Effector CD8-positive, alpha-beta T cell (primary cell): Measurements from ENCODE around the gene TMEM178B.
"Not testable (repeated sequence)": the region's sequence is repeated elsewhere in the genome, so short reads cannot be mapped to it uniquely, and the experiment has no call there.

Experiments used
- DNase-seq: peaks from one replicate; lab custom pipeline; 2025; lab: John Stamatoyannopoulos, UW

The TMEM178B gene

DNA sequence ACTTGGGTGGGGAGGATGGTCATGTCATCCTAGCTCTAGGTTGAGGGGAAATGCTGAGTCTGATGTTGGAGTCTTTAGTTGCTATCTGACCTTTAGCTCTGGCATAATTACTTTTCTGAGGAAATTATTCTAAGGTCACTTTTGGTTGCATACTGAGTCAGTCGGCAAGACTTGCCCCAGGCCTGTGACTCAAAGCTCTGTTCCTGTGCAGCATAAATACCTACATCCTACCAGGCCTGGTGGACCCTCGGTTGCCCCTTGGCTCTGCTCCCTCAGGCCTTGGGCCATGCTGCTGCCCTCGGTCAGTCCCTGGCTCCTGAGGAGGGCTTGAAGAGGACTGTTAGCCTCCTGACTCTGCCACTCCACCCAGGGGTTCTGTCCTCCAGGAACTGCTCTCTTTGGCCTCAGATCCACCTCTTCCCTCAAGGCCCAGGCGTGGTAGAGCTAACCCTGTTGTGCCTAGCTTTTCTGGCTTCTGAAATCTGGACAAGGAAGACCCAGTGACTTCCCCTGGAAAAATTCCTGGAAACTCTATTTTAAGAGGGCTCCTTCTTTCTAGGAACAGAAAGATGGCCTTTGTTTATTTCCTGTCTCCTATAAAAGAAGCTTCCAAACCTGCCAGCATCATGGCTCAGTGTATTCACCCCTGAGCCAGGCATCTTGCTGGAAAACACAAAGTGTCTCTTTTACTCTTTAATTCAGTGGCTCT, 71.2 kb downstream of the TMEM178B start:
- DNase-seq: no peak

DNA sequence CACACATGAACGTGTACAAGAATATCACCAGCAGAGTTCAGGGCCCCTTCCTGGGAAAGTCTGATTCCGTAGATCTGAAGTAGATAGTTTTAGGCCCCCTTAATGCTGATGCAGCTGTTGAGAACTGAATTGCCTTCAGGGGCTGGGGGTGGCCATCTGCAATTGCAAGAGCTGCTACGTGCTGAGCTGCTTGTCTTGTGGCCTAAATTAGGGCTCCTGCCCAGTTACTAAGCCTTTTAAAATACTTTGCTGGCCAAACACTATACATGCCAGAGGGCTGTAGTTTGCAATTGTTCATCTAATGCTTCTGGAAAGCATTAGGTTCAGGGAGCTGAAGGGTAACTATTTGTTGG, 71.7 kb downstream of the TMEM178B start:
- DNase-seq: no peak

DNA sequence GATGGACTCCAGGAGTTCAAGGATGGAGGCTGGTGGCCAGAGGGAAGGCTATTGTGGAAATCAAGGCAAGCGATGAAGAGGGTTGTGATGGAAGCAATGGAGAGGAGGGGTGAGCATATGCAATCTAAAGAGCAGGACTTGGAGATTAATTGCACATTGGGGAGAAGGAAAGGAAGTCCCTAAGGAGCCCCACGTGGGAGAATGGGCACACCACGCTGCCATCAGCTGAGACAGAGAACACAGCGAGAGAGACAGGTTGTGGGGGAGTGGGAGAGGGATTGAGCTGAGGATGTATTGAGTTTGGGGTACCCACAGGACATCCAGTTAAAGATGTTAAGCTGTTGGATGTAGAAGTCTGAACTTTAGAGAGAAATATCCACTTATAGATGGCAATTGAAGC, 73.6 kb downstream of the TMEM178B start:
- no peak for DNase-seq

DNA sequence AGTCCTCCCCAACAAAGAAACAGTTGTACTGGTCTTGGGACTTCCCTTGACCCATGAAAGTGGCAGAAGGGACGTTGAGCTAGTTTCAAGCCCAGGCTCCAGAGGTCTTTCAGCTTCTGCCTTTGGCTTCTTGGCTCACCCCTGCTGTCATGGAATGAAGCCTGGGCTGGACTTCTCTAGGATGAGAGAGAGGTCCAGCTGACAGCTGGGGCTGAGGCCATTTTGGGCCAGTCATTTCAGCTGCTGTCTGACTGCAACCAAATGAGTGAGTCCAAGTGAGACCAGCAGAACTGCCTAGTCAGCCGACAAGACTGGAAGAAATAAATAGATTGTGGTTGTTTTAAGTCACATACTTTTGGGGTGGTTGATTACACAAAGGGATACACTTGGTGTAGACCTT, 76.6 kb downstream of the TMEM178B start:
- no peak for DNase-seq

DNA sequence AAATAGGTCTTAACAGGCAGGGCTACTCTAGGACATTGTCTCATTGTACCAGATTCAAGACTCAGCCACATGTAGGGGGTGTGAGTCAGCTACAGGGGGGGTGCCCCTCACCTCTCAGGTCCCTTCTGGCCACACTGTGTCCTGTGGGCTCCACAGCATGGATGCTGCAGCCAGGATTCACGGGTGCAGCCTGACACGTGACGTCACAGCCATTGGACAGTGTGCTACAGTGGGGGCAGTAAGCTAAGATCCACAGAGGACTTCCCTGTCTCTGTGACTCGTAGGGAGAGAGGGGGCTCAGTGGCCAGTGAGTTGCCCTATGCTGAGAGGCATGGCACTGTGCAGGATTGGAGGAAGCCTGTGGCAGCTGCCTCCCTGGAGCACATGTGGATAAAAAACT, 77.9 kb downstream of the TMEM178B start:
- no peak for DNase-seq

DNA sequence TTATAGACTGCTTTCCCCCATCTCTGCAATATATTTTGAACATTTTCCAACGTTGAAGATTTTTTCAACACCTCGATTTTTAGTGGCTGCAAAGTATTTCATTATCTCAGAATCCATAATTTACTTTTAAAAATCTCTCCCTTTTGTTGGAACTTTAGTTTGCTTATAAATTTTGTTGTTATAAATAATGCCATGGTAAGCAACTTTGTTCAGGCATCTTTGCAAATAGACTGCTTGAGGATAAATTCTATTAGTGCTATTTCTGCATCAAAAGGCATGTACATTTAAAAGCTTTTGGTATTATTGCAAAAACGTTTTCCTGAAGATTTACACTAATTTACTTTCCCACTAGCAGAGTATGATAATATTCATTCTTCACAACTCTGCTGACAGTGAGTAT, 79.4 kb downstream of the TMEM178B start:
- DNase-seq: no peak

DNA sequence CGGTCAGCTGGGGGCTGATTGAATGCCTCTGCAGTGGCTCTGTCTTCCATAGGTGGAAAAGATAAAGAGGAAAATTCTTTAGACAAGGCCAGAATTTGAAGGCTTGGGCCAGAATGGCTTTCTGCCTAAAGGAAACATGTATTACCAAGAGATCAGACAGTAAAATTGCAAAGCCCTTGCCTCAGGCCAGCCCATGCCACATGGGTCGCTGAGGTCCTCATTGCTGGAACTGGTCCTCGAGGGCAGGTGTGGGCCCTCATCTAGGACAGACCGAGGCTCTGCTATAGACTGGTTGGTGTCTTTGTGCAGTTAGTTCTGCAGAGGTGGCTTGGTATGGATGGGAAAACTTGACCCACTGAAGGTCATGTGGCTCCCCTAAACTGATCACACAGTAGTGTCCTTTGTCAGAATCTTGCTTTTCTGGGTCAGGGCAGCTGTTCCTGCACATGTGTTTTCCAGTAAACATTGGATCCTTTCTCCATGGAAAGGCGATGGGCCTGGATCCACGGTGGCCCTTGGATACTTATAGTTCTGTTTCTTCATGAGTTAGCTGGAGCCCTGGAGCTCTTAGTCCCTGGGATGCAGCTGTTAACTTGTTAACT, 80.4 kb downstream of the TMEM178B start:
- no peak for DNase-seq

DNA sequence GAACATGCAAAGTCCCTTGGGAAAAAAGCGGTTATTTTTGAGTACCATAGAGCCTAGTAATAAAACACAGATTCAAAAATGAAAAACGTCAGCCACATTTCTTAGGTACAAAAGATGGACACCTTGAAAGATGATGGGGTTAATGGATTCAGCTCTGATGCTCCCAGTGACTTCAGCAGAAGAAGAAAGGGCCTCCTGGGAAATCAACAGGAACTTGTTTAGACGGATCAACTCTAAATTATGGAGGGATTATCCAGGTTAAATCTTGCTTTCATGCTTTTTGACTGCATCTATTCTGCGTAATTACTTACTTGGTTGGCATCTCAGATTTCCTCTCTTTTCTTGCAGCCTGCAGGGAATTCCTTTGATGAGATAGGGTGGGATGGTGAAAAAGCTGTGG, 82.5 kb downstream of the TMEM178B start:
- DNase-seq: no peak

DNA sequence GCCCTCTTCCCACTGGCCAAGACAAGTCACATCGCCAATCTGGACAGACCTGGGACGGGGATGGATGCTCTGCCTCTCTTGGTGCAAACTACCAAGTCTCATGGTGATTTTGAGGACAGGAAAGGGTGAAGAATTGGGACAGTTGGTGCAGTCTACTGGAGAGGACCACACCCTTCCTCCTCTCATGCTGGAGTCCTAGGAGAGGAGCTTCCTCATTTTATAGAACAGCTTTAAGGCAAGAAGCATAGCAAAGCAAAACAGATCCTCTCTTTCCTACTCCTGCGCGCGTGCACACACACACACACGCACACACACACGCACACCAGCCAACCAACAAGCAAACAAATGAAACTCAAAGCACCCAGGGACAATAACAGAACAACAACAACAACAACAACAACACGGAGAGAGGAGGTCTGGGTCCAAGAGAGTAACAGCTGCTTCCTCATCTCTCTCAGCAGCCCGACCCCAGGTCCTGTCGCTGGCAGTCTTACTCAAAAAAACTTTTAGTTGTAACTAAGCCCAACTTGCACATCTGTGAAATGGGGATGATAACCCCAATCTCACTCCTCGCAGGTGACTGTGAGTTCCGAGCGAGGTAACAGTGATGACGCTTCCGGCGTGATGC, 83.4 kb downstream of the TMEM178B start:
- no peak for DNase-seq

DNA sequence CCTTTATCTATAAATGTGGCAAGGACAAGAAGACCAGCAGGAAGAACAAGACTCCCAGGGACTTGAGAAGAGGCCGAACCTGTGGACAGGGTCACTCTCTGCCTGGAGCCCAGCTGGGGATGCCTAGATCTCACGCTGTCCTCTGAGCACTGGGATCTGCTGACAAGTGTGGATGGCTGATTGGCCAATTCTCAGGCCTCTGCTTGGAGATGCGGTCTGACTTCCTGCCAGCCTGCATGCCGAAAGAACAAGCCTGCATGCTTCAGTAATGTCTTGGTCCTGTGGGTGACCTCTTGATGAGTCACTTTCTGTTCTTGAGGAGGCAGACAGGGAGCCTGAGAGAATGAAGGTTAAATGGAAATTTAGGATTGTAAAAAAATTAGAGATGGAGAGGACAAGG, 84.7 kb downstream of the TMEM178B start:
- DNase-seq: no peak

DNA sequence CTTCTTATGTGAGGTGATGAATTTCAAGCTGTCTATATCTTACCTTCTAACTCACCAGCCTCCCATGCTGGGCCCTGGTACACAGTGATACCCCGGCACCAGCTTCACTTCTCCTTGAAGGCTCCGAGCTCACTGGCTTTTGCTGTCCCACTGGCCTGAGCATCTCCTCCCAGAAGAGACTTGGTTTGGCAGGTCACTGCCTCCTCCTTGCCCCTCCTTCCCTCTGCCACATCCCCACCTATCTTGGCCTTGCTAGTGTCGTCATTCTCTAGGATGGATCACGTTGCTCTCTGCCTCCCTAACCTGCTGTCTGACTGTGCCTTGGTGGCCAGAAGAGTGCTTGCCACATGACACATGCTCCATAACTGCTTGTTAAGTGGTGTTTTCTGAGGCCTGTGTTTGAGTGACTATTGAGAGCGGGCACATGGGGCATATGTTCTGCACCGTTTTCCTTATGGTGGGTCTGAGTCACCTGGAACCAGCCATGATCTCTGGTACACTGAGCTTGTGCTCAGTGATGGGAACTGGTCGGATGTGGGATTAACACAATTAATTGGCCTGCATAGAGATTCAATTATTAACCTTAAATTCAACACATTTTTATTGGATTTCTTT, 86.5 kb downstream of the TMEM178B start:
- no peak for DNase-seq

DNA sequence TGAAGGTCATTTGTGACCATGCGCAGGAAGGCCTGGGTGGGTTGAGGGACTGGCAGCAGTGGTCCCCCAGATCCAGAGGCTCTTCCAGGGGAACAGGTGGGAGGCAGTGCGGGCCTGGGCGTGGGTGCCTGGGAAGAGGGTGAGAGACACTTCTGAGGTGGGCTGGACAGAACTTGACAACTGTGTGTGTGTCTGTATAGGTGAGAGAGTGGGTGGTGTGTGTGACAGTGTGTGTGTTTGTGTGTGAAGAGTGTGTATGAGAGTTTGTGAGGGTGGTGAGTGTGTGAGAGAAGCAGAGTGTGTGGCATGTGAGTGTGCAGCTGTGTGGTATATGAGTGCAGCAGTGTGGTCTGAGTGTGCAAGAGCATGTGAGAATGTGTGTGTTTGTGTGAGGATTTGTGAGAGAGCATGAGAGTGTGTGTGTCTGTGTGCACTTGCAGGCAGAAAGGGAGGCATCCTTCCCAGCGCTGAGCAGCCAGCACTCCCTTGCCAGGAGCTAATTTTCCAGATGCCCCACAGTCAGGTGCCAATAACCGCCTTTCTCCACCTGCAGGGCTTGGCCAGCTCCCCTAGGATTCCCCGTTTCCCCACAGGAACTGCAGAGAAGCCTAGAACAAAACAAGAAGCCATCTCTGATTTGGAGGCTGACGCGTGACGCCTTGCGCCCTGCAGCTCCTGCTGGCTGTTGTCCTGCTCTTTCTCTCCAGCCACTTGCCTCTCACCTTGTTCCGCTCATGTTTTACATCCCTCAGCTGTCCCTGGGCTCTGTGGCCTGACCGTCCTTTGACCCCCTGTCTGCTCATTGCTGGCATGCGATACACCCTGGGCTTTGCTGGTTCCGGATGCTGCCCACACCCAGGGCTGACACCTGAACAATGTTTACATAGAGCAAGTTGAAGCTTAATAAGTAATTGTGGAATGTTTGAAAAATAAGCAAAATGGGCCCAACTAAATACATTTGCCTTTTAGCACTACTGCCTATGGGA, 88.0 kb downstream of the TMEM178B start:
- no peak for DNase-seq

DNA sequence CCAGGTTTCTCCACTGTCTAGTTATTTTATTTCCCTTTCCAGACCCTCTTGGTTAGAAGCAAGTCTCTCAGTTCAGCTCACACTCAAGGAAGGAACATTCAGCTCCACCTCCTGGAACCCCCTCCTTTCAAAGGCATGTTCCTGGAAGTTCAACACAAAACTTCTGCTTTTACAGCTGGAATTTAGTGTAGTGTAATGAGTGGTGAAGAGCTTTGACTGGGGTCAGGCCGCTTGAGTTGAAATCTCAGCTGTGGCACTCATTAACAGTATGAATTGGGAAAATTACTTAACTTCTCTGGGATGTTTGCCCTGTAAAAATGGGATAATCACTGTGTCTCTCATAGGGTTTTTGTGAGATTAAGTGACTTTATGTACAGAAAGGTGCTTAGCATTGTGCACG, 91.7 kb downstream of the TMEM178B start:
- no peak for DNase-seq

DNA sequence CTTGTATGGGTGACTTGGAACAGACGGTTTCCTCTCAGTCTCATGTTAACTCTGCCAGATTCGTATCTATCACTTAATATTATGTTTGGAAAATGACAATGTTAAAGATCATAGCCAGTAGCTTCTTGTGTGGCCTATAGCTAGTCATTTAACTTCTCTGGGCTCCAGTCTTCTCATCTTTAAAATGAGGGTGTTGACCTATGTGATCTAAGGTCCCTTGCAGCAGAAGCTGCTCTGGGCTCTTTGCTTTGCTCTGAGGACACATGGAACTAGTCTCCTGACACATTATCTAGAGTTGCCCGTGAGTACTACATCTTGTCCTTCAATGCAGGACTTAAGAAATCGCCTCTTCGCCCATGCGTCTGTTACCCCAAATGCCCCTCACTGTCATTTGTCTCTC, 93.1 kb downstream of the TMEM178B start:
- no peak for DNase-seq

DNA sequence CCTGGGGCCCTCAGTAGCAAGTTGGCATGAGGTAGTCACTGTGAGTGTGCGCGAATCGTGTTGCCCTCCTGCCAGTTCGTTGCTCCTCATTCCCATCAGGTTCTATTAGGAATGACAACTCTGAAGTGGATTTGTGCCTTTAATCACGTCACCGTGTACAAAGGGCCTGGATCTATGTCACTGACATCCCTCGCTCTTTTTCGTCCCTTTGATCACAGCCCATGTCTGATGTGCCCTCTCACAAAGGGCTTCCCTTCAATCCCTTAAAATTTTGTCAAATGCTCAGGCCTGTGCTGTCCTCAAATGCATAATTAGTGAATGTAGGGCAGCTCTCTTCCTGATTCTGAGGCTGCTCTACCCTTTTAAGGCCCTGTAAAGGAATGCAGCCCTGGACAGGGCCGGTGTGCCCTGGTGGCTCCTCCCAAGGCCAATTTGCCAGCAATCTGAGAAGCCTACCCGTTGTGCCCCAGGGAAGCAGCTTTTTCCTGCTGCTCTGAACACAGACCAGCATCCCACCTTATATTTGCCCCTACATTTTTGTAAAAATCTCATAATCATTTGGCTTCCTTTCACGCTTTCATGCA, 93.6 kb downstream of the TMEM178B start:
- no peak for DNase-seq

DNA sequence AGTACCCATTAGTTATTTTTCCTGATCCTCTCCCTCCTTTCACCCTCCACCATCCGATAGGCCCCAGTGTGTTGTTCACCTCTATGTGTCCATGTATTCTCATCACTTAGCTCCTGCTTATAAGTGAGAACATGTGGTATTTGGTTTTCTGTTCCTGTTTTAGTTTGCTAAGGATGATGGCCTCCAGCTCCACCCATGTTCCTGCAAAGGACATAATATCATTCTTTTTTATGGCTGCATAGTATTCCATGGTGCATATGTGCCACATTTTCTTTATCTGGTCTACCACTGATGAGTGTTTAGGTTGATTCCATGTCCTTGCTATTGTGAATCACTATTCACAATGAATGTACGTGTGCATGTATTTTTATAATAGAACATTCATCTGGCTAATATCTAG, 95.3 kb downstream of the TMEM178B start:
- DNase-seq: not testable (repeated sequence)

DNA sequence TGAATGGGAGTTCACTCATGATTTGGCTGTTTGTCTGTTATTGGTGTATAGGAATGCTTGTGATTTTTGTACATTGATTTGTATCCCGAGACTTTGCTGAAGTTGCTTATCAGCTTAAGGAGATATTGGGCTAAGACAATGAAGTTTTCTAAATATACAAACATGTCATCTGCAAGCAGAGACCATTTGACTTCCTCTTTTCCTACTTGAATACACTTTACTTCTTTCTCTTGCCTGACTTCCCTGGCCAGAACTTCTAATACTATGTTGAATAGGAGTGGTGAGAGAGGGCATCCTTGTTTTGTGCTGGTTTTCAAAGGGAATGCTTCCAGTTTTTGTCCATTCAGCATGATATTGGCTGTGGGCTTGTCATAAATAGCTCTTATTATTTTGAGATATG, 101.9 kb downstream of the TMEM178B start:
- DNase-seq: not testable (repeated sequence)

DNA sequence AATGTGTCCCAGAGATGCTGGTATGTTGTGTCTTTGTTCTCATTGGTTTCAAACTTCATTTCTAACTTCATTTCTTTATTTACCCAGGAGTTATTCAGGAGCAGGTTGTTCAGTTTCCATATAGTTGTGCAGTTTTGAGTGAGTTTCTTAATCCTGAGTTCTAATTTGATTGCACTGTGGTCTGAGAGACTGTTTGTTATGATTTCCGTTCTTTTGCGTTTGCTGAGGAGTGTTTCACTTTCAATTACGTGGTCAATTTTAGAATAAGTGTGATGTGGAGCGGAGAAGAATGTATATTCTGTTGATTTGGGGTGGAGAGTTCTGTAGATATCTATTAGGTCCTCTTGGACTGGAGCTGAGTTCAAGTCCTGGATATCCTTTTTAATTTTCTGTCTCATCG, 103.3 kb downstream of the TMEM178B start:
- not testable (repeated sequence) for DNase-seq

DNA sequence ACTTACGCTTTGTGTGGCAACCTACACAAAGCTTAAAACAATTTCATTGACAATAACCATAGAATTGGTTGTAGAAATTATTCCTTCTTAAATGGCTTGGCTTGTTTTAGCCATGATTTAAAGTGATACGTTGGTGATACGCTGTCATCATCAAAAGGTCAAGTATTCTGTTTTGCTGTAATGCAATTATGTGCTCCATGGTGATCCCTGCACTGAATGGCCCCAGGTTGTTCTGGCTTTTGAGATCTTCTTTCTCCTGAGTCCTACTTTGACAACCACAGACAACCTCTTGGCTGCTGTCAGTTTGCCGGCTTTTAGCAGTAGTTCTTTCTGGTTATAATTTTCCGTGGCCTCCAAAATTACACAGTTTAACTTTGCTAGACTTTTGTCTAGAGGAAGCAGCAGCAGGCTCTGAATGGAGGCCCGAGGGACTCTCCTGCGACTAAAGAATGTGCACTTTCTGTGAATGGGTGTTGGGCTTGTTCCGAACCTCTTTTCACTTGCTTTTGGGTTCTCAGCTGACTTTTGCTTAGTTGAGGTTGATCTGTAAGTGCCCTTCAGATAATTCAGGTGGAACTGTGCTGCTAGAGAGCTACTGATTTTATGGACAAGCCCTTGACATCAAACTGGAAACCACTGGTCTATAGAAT, 104.7 kb downstream of the TMEM178B start:
- no peak for DNase-seq

DNA sequence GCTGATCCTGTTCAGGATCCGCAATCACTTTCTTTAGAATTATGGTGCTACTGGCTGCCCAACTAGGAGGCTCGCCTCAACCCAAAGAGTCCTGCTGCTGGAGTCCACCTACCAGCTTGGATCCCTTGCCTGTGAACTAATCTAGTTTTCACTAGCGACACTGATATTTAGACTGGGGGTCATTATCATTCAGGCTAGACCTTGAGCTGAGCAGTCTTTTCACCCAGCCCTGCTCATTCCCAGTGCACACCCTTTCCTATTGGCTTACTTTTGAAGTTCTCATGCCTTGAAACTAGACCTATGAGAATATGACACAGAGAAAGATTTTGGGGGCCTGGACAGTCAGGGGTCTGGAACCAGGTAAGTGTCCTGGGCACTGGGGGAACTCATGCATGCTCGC, 107.9 kb downstream of the TMEM178B start:
- no peak for DNase-seq
